Peyer's patch (tissue), 4 donors: ENCODE data around the gene SLC25A19.

Experiments used
- CTCF ChIP-seq, 6 experiments: fragments of 450-650 bp in 4 of 6; fragments of 200-600 bp in 2 of 6; sonication (generic) in 1 of 6; IDR thresholded peaks; one replicate each; pipeline ENCODE4 v1.5.1; 2017 to 2019; ENCODE audit warnings: antibody characterized with exemption in 6 of 6, mild to moderate bottlenecking in 3 of 6, moderate library complexity in 1 of 6
- POLR2A ChIP-seq, 2 donors: fragments of 450-650 bp; IDR thresholded peaks; one replicate each; pipeline ENCODE4 v1.5.1; 2017; ENCODE audit warnings: antibody characterized with exemption in 2 of 2, mild to moderate bottlenecking in 2 of 2, moderate library complexity in 2 of 2

GRCh38 chr17:75250009-75250471 is 39.2 kb downstream of the SLC25A19 start:
- no peak for TF ChIP-seq POLR2A (IDR thresholded peaks at IDR 0.05)
- TF ChIP-seq CTCF (IDR thresholded peaks at IDR 0.05) = no peak
